ENCODE results near the gene OLAH.
"Not testable (repeated sequence)": the region's sequence is repeated elsewhere in the genome, so short reads cannot be mapped to it uniquely, and the experiment has no call there.

The OLAH gene

DNA sequence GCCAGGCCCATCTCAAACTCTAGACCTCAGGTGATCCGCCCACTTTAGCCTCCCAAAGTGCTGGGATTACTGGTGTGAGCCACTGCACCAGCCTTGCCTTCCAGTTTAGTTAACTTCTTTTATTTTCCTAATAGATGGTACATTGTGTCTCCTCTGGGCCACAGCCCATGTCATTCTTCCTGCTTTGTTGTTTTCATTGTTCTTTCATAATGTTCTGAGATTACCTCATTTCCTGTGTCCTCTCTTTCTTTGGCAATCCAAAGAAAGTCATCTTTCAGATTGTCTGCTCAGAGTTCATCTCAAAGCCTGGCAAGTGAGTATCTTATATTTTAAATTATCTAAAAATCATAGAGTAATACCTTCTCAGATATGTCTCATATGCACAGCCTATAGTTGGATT is at the start of gene OLAH:
Gene OLAH (plus strand): TSS at position 270 of the 400 bp plus-strand sequence. CDS start 3,346 bp downstream, outside the sequence.
- DNase-seq (ENCODE audit: low read depth in 2 of 2): no peak

DNA sequence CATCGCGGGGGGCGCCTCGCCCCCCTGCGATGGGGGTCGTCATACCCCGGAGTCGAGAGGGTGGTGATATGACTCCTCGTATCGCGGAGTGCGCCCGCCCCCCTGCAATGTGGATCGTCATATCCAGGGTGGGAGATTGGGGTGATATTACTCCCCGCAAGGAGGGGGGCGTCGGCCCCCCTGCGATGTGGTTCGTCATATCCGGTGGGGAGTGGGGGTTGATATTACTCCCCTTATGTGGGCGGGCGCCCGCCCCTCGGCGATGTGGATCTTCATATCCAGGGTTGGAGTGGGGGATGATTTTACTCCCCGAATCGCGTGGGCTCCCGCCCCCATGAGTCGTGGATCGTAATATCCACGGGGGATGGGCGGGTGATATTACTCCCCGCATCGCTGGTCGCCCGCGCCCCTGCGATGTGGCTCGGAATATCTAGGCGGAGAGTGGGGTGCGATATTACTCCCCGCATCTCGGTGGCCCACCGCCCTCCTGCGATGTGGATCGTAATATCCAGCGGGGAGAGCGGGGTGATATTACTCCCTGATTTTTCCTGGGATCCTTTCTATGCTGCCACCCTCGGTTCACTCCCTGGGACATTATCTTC is 47.7 kb upstream of the OLAH start:
- no peak for DNase-seq (ENCODE audit: low read depth in 2 of 2)

DNA sequence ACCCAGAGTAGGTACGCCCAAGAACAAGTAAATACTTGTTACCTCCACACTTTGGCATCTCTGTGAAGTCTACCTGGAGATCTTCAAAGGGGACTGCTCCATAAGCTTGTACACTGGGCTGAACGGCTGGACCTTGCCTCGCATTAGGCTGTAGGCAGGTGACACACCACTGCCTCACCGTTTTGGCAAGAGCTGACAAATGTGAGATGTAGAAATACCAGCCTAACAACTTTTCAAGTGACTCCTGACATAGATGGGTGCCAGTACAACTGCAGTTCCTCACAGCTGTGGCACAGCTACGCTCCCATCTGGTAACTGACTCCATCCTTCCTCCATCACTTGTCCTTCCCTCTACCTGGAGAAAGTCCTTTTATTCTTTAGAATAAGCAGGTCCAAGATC is 30.2 kb upstream of the OLAH start:
- not testable (repeated sequence) for DNase-seq (ENCODE audit: low read depth in 2 of 2)

DNA sequence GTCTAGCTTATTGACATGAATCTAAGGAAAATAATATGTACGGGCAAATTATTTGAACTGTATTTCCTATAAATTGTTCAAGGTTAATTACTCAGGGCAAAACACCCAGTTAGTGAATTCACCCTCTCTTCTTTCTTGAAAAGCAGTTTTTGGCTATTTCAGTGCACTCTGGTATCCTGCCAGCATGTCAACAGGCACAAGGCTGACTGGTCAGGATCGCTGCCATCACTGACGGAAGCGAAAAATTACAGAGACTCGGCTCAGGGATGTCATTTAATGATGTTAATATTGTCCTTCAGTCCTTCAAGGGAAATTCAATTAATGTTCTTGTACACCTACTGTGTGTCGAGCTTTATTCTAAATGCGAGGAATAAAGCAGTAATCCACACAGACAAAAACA is 28.3 kb upstream of the OLAH start:
- DNase-seq (ENCODE audit: low read depth in 2 of 2): no peak

DNA sequence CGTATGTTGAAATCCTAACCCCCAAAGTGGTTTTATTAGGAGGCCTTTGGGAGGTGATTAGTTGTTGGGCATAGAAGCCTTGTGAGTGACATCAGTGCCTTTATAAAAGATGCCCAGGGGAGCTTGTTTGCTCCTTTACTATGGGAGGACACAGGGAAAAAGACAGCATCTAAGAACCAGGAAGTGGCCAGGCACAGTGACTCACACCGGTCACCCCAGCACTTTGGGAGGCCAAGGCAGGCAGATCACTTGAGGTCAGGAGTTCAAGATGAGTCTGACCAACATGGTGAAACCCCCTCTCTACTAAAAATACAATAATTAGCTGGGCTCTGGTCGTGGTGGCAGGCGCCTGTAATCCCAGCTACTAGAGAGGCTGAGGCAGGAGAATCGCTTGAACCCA is 22.8 kb upstream of the OLAH start:
- not testable (repeated sequence) for DNase-seq (ENCODE audit: low read depth in 2 of 2)

DNA sequence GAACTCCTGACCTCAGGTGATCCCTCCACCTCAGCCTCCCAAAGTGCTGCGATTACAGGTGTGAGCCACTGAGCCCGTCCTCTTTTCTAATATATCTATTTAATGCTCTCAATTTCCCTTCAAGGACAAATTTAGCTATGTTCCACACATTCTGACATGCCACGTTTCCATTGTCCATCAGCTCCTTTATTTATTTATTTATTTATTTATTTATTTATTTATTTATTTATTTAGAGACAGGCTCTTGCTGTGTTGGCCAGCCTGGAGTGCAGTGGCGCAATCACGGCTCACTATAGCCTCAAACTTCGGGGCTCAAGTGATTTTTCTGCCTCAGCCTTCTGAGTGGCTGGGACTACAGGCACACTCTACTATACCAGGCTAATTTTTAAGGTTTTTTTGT is 20.7 kb upstream of the OLAH start:
- not testable (repeated sequence) for DNase-seq (ENCODE audit: low read depth in 2 of 2)

DNA sequence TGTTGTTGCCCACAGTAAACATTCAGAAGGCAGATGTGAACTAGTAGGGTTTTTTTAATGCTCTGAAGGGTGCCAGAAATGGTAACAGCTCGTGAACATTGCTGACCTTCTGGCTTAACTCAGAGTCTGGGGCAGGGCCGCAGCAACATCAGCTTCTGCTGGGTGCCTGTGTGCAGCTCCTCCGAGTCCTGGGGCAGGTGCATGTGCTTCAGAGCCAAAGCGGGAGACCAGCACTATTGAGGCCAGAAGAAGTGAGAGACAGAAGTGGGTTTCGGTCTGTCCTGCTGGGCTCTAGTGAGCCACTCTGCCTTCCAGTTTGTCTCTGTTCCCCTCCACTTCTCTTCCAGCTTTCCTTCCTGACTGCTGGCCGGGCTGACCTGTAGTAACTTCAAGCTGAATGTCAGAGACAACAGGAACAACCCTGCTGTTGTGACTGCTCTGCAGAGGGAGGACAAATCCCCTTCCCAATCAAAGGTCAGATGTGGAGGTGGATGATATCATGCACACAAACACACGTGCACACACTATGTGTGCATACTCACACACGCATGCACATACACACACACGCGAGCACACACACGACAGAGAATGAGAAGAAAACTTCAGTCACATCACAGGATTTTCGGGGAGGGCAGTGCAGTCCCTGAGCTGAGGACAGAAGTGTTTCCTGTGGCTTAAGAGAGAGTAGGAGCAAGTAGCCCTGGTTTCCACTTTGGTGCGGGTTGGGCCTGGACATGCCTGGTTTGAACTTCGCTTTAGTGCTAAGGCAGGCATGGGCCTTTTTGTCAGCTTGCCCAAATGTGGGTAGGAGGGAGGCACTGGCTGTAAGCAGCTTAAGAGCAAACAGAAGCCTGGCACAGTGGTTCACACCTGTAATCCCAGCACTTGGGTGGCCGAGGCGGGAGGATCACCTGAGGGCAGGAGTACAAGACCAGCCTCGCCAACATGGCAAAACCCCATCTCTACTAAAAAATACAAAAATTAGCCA is 19.4 kb upstream of the OLAH start:
- not testable (repeated sequence) for DNase-seq (ENCODE audit: low read depth in 2 of 2)

DNA sequence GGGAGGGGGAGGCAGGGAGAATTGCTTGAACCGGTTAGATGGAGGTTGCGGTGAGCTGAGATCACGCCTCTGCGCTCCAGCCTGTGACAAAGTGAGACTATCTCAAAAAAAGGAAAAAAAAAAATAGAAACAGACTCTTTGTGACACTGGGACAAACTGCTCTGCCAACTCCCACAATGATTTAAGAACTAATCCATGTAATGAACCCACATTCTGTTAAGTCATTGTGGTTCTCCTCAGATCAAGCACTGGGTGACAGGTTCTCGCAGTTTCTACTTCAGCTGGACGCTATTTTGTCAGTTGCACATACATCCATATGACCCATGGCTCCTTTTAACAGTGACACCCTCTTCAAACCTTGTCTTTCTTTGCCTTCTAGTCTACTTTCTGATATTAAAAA is 18.7 kb upstream of the OLAH start:
- DNase-seq (ENCODE audit: low read depth in 2 of 2): not testable (repeated sequence)

DNA sequence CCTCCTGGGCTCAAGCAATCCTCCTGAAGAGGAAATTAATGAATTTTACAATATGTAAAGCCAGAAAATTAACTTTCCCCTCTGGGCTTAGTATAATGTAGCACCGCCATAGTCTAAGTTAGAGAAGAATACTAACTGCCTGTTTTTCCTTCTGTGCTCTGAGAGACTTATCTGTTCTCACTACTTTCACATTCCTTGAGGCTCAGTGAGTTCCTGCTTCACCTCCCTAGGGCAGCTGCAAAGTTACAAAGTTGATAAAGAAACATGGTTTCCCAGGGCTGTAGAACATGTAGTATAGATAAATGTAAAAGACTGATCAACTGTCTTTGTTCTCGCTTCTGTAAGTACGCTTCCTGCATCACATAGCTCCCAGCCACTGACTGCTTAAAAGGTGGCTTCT is 16.0 kb upstream of the OLAH start:
- no peak for DNase-seq (ENCODE audit: low read depth in 2 of 2)

DNA sequence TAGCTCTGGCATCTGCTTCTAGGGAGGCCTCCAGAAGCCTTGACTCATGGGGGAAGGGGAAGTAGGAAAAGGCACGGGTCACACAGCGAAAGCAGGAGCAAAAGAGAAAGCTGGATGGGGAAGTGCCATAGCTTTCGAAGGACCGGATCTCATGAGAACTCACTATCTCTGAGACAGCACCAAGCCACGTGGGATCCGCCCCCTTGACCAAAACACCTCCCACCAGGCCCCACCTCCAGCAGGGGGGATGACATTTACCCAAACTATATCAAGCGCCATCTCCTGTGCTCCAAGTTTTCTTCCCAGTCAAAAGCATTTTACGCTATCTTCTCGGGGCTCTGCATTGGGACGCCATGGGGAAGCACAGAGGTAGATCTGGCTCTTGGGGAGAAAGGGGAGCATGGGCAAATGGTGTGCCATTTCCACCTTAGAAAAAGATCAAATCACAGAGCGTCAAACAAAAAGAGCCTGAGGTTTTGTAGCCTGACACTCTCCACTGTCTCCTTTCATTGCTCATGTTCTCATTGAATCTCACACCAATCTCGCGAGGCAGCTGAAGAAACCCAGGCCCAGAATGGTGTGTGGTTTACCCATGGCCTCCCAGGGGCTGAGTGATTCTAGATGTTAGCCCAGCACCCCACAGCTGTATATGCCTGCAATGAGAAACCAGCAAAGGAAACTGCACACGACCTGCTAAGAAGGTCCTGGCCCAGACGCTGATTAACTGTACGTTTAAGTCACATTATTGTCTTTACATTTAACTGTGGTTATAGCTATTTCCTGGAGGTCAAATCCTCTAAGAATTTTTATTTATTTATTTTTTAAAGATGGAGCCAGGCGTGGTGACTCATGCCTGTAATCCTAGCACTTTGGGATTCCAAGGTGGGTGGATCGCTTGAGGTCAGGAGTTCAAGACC is 8.1 kb upstream of the OLAH start:
- no peak for DNase-seq (ENCODE audit: low read depth in 2 of 2)

DNA sequence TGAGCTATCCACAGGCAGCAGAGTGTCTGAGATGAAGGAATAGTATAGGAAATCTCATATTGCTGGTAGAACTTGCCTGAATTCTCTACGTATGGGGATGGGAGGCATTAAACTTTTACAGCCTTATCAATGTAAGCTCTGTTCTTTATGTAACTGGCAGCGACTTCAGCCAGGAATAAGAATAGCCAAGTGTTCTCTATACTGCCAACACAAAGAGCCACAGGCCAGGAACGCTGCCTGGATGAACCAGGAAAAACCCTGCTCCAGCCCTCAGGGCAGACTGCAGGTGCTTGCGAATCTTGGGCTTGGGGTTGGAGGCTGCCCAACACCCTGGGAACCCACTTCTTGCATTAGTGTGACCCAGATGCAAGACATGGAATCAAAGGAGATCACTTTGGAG is 6.1 kb upstream of the OLAH start:
- no peak for DNase-seq (ENCODE audit: low read depth in 2 of 2)

DNA sequence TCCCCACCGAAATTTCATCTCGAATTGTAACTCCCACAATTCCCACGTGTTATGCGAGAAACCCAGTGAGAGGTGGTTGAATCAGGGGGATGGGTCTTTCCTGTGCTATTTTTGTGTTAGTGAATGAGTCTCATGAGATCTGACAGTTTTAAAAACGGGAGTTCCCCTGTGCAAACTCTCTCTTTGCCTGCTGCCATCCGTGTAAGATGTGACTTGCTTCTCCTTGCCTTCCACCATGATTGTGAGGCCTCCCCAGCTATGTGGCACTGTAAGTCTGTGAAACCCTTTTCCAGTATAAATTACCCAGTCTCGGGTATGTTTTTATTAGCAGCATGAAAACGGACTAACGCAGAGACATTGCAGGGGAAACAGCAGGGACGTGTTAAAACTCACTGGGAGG is 5.3 kb upstream of the OLAH start:
- DNase-seq (ENCODE audit: low read depth in 2 of 2): no peak

DNA sequence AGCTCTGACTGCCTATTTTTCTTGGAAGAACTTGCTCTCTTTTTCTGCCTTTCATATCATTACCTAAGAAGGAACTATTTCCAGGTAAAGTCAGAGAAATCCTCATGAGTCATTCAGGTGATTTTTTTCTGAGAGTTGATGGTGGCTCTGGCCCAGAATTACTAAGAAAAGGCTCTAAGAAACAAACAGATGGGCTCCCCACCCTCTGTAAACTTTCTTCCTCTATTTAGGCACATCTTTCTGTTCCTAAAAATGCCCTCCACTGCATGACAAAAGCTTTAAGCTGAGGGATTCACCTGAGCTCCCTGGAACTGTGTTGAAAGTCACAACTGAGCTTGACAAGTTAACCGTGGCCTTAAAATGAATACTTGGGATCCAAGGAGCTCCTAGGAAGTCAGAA is 1.6 kb downstream of the OLAH start:
- DNase-seq (ENCODE audit: low read depth in 2 of 2): no peak

DNA sequence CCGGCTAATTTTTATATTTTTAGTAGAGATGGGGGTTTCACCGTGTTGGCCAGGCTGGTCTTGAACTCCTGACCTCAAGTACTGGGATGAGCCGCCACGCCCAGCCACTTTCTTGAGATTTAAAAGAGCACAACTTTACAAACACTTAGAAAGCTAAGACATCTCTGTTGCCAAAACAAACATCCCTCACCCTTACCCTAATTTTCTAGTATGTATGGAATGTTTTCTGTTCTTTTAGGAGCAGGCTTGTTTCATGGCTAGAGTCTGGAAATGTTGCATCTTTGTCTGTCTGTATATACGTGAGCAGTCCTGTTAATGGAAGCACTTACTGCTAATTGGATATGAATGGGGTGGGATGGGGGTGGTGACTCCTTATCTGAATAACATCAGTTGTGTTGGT is 2.9 kb downstream of the OLAH start:
- no peak for DNase-seq (ENCODE audit: low read depth in 2 of 2)

DNA sequence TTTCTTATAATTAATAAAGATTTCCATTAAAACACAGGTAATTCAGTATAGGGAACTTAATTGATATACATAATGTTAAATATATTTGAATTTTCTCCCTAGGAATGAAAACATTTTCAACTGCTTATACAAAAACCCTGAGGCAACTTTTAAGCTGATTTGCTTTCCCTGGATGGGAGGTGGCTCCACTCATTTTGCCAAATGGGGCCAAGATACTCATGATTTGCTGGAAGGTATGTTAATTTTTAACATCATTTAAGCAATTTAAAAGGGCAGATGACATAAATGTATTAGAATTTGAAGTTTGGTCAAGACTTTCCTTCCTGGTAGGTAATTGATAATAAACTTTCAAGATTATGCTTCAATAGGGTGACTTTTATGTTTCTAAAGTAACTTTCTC is 5.8 kb downstream of the OLAH start:
- DNase-seq (ENCODE audit: low read depth in 2 of 2): no peak

DNA sequence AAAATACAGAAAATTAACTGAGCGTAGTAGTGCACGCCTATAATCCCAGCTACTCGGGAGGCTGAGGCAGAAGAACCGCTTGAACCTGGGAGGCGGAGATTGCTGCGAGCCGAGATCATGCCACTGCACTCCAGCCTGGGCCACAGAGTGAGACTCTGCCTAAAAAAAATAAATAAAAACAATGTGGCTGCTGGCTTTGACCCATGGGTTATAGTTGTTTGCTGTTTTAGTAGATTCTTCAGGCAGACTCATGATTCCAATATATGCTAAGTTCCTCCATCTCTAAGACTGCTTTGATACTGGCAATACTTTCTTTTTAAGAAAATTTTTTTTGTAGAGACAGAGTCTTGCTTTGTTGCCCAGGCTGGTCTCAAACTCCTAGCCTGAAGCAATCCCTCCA is 8.4 kb downstream of the OLAH start:
- DNase-seq (ENCODE audit: low read depth in 2 of 2): no peak

DNA sequence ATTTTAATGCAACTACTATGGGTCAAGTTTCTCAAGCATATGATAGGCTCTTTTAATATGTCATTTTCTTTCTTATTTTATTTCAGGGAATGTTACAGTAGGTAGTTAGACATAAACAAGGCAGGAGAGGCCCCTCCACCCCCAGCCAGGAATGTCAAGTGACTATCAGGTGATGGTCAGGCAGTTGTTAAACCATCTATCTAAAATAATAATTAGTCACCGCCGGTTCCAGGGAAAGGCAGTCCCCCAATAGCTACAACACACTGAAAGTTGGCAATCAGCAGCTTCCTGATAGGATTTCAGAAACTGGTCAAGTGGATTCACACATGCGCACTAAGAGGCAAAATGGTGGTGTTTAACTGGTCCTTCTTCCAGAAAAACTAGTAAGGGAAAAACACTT is 9.3 kb downstream of the OLAH start:
- DNase-seq (ENCODE audit: low read depth in 2 of 2): no peak

DNA sequence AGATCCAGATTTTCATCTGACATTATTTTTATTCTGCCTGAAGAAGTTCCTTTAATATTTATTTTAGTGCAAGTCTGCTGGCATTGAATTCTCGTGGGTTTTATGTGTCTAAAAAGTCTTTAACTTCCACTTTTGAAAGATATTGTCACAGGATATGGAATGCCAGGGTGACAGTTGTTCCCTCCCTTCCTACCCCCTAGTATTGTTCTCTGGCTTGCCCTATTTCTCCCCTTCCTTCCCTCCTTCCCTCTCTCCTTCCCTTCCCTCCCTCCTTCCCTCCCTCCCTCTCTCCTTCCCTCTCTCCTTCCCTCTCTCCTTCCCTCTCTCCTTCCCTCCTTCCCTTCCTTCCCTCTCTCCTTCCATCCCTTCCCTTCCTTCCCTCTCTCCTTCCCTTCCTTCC is 14.9 kb downstream of the OLAH start:
- DNase-seq (ENCODE audit: low read depth in 2 of 2): no peak

DNA sequence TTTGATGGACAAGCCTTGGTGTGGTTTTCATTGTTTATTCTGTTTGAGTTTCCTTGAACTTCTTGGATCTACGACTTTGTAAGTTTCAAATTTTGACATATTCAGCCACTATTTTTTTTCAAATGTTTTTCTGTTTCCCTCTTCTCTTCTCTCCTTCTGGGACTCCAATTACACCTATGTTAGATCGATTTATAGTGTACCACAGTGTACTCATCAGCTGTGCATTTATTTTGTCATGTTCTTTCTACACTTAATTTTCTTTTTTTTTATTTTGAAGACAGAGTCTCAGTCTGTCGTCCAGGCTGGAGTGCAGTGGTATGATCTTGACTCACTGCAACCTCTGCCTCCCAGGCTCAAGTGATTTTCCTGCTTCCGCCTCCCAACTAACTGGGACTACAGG is 16.2 kb downstream of the OLAH start:
- DNase-seq (ENCODE audit: low read depth in 2 of 2): no peak

DNA sequence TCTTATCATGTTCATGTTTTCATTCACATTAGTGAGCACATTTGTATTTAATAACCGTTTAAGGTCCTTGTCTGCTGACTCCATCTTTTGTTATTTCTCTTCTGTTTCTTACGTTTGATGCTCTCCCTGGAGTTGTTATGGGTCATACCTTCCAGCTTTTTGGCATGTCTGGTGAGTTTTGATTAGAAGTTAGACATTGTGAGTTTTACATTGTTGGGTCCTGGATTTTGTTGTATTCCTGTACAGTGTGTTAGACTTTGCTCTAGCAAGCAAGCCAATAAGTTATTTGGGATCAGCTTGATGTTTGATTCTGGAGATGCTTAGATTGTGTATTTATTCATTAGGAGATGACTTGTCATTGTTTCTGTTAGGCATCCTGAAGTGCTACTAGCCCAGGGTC is 16.9 kb downstream of the OLAH start:
- DNase-seq (ENCODE audit: low read depth in 2 of 2): no peak

DNA sequence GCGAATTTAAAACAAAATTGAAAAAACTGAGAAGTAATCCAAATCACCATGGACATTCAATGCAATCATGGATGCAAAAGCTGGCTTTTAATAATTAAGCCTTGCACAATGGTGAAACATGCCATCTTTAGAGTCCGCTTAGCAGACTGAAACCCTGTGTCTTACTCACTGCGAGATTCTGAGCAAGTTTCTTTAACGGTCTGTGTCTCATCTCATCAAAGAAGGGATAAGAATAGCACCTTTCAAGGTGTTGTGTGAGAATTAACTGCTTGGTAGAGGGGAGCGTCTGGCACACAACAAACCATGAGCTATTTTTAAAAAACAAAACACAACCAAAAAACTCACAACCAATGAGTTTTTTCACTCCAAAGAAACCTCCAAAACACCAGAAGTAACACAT is 23.4 kb downstream of the OLAH start:
- no peak for DNase-seq (ENCODE audit: low read depth in 2 of 2)

DNA sequence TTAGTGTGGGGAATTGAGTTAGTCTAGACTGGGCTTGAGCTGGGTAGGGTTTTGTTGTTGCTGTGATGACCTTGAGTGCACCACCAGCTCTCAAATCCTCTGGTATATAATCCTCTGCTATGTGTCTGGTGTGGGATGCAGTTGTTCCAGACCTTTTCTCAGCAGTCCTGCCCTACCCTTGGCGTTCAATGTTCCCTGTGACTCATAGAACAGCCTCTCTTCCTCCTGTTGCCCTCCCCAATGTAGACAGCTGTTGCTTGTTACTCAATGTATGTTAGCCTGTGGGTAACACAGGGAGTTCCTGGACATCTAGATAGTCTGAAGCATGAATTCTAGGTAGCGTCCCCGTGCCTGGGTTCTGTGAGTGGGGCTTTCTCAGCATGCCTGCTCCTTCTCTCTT is 25.1 kb downstream of the OLAH start:
- DNase-seq (ENCODE audit: low read depth in 2 of 2): no peak

All from stimulated activated CD4-positive, alpha-beta T cell treated with anti-CD3 and anti-CD28 coated beads, Interleukin-15, amount 100 ng/mL, for 48 hours (primary cell).